HG02678 (cell line): ENCODE data around the gene PSMB11.

Experiments
- ATAC-seq: cut with Tn5 transposase; IDR thresholded peaks from one replicate; pipeline ENCODE4 v1.9.1; 2021; ENCODE audit warnings: mild to moderate bottlenecking, moderate library complexity; ENCODE audit not compliant: unreplicated experiment

Gene PSMB11

DNA sequence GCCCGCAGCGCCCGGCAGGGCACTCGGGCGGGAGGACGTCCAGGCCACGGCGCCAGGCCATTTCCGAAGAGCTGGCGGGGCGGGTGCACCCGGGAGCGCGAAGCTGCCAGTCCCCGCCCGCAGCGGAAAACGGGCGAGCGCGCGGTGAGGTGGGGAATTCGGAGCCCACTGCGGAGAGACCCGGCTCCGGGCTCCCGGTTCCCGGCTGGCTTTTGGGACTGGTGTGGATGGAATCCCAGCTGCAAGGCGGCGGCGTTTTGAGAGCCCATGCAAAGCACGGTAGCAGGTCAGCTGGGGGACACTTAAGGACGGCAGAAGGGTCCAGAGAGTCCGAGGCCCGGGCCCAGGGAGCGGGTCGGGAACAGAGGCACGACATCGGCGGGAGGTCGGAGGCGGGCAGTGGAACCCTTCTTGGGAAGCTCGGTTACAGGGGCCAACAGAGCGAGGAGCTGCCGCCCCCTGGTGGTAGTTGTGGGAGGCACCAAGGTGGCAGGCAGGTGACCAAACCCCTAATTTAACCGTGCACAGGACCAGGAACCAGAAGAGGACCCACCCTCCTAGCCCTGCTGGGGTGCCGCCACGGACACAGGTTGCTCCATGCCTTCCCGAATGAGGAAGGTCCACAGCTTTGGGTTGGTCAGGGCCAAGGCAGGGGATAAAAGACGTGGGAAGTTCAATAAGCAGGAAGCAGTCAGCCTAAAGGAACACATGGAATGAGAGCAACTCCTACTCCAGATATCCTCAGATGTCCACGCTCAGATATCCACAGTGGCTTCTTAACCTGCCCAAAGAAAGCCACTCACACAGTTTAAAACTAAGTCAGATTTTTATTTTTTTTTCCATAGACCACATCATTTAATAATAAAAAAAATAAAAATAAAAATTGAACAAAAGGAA is 16.0 kb downstream of the PSMB11 start:
- peak; percentile 65 for ATAC-seq

DNA sequence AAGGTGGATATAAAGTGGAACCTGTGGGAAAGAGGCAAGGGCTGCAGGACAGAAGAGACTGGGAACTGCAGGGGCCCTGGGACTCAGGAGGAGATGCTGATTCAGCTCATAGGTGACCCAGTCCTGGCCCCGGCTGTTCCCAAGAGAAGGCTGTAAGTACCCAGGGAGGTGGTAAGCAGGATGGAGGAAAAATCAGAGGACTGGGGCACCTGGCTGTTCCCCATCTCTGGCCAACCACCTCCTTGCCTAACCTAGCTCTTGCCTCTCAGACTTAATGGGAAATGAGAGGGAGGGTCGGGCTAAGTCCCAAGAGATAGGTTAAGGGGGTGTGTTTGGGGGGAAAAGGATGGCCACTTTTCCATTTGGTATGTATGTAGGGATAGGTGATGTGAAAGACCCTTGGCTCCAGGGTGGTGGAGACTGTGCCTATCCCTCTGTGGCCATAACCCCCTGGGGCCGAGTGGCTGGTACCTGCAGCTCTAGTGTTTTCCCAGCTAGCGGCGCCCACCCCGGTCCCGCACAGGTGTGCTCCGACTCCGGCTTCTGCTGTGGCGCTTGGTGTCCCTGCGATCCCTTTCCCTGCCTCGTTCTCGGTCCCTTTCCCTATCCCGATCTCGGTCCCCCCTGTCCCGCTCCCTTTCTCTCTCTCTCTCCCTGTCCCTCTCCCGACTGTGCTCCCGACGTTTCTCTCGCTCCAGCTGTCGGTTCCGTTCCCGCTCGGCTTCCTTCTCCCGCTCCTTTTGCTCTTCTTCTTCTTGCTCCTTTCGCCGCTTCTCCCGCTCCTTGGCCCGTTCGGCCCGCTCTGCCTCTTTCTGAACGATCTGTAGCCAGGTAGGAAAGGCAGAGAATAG is 16.9 kb downstream of the PSMB11 start:
- ATAC-seq, result no peak

- no peak for ATAC-seq
Observed at GRCh38 chr14:23060536-23061260, 18.7 kb downstream of the PSMB11 start.

- ATAC-seq, result no peak
Observed at GRCh38 chr14:23062002-23062401, 20.0 kb downstream of the PSMB11 start.

DNA sequence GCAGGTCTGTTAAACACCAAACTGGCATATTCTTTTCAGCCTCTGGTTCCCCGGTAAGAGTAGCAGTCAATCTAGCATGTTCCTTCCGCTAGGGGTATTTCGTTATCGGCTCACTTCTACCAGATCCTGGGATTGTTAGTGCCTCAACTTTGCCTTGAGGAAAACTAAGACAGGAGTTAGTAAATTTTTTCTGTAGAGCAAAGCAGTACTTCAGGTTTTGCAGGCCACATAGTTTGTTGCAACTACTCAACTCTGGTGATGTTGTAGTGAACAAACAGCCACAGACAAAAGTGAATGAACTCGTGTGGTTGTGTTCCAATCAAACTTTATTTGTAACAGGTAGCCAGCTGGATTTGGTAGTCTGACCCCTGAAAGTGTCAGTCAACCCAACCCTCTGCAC is 21.6 kb downstream of the PSMB11 start:
- ATAC-seq, result no peak

DNA sequence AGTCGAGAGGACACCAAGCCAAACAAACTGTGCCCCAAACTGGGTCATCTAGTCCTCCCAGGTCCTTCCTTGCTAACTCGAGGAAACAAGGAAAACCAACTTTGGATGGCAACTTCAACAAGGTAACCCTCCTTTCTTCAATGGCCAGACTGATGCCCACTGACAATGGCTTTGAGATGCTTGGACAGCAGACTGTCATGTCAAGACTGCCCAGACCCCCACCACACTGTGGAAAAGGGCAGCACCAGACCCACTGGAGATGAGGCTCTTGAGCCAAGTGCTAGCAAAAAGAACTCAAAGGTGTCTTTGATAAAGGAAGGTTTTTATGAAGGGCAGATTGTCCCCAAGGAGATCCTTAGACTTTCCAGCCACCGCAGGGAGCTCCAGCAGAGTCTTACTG is 24.4 kb downstream of the PSMB11 start:
- ATAC-seq, result no peak

GRCh38 chr14:23066855-23067744 is 25.1 kb downstream of the PSMB11 start:
- no peak for ATAC-seq

DNA sequence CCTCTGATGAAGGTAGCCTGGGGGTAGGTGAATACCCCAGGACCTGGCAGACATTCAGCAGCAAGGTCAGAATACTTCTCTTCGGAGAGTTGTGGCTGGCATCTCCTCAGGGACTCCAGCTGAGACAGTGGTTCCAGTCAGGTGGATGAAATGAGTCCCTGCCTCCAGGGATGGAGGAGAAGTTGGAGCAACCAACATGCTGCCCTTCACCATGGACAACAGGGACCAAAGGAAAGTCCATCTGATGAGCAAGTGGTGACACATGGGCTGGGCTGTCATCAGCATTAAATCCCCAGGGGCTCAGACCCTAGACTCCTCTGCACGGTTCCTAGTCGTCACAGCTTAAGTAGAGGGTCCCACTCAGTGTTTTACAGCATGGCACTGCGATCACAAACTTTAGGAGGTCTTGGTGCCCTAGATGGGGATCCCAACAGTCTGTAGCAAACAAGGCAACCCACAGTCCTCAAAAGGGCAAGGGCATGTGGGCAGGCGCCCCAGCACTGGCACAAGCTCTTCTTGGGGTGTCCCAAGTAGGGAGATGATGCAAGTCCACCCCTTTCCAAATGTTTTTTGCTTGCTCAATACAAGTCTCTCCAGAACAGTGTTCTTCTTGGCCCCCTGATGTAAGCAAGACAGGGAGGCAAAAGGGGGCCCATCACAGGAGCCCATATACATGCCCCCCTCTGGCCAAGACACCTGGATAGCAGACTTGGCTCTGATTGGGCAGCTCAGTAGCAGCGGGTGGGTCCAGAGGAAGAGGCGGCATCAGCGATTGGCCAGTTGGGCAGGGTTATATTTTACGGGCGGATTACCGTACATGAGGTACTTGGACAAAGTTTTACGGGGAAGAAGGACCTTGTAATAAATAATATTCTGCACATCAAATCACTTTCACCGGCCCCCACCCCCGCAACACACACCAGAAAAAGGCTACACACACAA is 26.1 kb downstream of the PSMB11 start:
- ATAC-seq, result no peak

- peak; percentile 75 for ATAC-seq
Observed at GRCh38 chr14:23068789-23069412, 26.9 kb downstream of the PSMB11 start.

GRCh38 chr14:23069413-23069806 is 27.4 kb downstream of the PSMB11 start:
- no peak for ATAC-seq

DNA sequence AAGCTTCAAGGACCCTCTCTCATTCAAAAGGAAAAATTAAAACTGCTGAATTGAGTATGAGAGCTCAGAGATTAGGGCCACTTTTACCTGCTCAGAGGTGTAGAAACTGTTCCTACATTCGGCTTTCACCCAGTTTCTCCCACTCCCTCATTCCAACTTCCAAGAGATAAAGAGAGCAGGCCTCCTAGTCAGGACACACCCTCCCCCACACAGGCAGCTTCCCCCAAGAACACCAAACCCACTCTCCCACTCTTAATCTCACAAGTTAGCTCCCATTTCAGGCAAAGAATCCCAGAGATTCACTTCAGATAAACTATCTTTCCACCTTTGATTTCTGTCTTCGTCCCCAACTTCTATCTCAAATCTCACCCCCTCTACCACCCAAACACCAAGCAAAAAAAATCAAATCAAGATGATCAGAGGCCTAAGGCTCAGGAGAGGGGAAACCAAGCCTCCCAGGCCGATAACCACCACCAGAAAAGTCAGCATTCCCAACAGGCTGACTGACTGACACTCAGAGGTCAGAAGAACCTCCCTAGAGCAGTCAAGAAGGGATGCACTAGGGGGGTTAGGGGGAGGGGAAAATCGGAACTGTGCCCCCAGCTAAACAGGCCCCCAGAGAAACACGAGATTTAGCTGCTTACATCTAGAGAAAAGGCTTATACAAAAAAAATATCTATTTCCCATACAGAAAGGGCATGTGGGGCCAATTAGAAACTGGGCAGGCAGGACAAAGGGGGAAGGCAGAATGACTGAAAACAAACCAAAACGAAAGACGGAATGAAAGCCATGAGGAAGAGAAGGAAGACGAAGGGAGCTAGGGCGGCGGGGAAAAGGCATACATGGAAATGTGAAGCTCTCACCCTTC is 28.5 kb downstream of the PSMB11 start:
- no peak for ATAC-seq

DNA sequence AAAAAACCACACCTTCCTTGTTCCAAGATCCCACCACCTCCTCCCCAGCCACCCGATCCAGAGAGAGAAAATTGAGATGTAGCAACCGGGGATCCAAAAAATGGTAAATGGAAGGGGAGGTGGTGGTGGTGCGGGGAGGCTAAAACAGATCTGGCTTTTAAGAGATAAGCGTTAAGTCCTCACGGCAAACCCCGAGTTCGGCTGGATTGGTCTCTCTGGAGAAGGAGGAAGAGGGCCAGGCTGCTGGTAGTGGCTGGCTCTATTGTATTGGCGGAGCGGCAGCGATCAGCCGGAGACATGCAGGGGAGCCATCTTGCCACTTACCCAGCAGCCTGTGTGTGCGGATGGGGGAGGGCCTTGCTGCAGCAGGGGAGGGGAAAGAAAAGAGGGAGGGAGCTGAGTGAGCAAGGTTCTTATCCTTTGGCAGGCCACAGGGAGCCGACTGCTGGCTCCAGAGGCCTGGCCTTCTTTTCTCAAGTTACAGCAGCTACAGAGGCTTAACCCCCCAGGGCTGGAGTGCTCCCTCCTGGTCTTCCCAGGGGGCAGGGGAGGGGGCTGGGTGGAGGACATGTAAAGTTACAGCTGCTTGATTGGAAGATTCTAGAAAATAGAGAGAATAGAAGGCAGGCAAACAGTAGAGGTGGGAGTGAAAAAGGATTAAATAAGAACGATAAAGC is 29.4 kb downstream of the PSMB11 start:
- peak; percentile 89 for ATAC-seq

DNA sequence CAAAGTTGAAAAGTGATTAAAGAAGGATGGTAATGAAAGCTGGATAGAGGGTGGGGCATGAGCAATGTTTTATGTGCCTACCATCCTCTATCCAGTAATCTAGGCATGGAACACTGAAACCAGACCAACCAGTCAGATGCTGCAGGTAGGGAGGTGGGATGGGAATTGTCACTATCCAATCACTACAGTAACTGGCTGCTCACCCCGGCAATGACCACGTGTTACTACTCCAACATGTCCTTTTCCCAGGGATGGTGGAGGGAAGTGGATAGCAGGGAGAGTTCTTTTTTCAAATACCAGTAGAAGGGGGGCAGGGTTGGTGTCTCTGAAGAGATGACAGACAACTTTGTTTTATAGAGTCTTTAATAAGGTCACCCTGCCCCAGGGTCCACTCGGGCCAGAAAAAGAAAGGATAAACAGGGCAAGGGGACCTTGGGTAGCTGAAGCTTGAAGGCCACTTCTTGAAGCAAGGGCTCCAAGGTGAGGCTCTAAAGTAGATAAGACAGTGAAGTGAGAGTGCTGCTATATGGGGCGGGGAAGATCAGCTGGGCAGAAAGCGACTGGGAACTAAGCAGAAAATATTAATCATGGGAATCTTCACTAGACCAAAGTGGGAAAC is 30.0 kb downstream of the PSMB11 start:
- no peak for ATAC-seq

DNA sequence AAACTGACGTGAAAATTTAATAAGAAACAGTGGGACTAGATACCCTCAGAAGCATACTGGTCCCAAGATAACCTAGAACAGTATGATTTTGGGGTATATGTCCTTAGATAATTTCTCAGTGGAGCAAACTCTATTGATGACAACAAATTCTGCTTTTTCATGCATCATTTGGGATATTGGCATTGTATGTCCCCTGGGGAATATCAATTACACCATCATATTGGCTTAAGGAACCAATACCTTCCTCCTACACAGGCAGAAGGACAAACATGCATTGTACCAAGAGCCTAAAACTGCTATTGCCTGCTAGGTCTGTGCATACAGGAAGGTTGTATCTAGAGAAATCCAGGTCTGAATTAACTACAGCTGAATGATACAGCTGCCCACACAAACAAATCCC is 32.9 kb downstream of the PSMB11 start:
- no peak for ATAC-seq

- no peak for ATAC-seq
Observed at GRCh38 chr14:23076785-23077408, 34.9 kb downstream of the PSMB11 start.

- no peak for ATAC-seq
Observed at GRCh38 chr14:23077962-23078361, 36.0 kb downstream of the PSMB11 start.
